Sciatic nerve (tissue), 2 donors: ENCODE data around the gene PMM1. TPM values are rescaled to one million over a fixed set of nuclear protein-coding genes. Genes with fewer than 3 reads are reported as not detected.
A peak's percentile ranks its signal among the peaks of the same experiment; 100 is the strongest.
"Not testable (repeated sequence)": the region's sequence is repeated elsewhere in the genome, so short reads cannot be mapped to it uniquely, and the experiment has no call there.

Experiments used
- ATAC-seq: fragments of 200-7000 bp; cut with Tn5 transposase; one replicate; pipeline ENCODE4 v1.9.1; 2020; ENCODE audit warnings: mild to moderate bottlenecking, moderate library complexity
- DNase-seq: peaks from one replicate; pipeline ENCODE4 v3.0.0-alpha.2; 2020; ENCODE audit warnings: low spot score
- intact Hi-C: fragments of 100-400 bp; cut with DNase I; formaldehyde crosslinking; loops from one replicate; pipeline ENCODE4 v1.14.2; 2022
- total RNA-seq: library from RNA; stranded (reverse); fragmentation: NEBNext Ultra II Directional; extraction: Animal tissue kit (Norgen Biotek cat#: 25700); gene quantifications from one replicate; pipeline ENCODE4 v1.2.1, GENCODE V29; 2021
- donor health status: DM: no; HTN: no; CAD: no.
- donor health status: DM: no; HTN: no; CAD: no.

Gene PMM1
- 28.4 TPM for total RNA-seq

- peak; percentile 99 for ATAC-seq
- DNase-seq: peak; percentile 100
- intact Hi-C loops: loop anchor here (10.0 kb wide), 1 partner anchor 55 kb away; no protein-coding TSS in a partner anchor
Measured at GRCh38 chr22:41589391-41590241, at the start of gene PMM1. PMM1 (minus strand) TSS chr22:41589840; CDS start chr22:41589805, 35 bp downstream.

GRCh38 chr22:41638748-41639147 lies 49.1 kb upstream of the PMM1 start:
- ATAC-seq: no peak

GRCh38 chr22:41638124-41638523 lies 48.5 kb upstream of the PMM1 start:
- ATAC-seq: no peak
- intact Hi-C loops: no loop called here
- DNase-seq: no peak

More at GRCh38 chr22:41638748-41639147, 49.1 kb upstream of the PMM1 start:
- no peak for DNase-seq
- intact Hi-C loops: no loop called here

GRCh38 chr22:41637623-41638022 lies 48.0 kb upstream of the PMM1 start:
- ATAC-seq, DNase-seq, intact Hi-C loops: not testable (repeated sequence)

GRCh38 chr22:41636467-41636866 lies 46.8 kb upstream of the PMM1 start:
- ATAC-seq: peak; percentile 34
- intact Hi-C loops: no loop called here
- DNase-seq: no peak

- ATAC-seq, DNase-seq, intact Hi-C loops: not testable (repeated sequence)
Measured at GRCh38 chr22:41634610-41635009, 45.0 kb upstream of the PMM1 start.

- DNase-seq, ATAC-seq, intact Hi-C loops: not testable (repeated sequence)
Measured at GRCh38 chr22:41631615-41632014, 42.0 kb upstream of the PMM1 start.

- DNase-seq, intact Hi-C loops, ATAC-seq: not testable (repeated sequence)
Measured at GRCh38 chr22:41631115-41631514, 41.5 kb upstream of the PMM1 start.

- no peak for DNase-seq
- intact Hi-C loops: no loop called here
- ATAC-seq: no peak
Measured at GRCh38 chr22:41625577-41625976, 35.9 kb upstream of the PMM1 start.

- intact Hi-C loops: no loop called here
- no peak for ATAC-seq
- DNase-seq: no peak
Measured at GRCh38 chr22:41621911-41622179, 32.2 kb upstream of the PMM1 start.

GRCh38 chr22:41621099-41621910 lies 31.7 kb upstream of the PMM1 start, which contains the start of gene XRCC6:
XRCC6 (plus strand) TSS chr22:41621295; CDS start chr22:41622005, 710 bp downstream.
- DNase-seq (peak; percentile 100), ATAC-seq (peak; percentile 99)
- intact Hi-C loops: no loop called here

GRCh38 chr22:41620589-41621098 lies 31.0 kb upstream of the PMM1 start, which contains the start of gene DESI1:
DESI1 (minus strand) TSS chr22:41621043; CDS start chr22:41620839, 204 bp downstream.
- ATAC-seq: no peak
- intact Hi-C loops: no loop called here
- no peak for DNase-seq

GRCh38 chr22:41619979-41620588 lies 30.4 kb upstream of the PMM1 start:
- intact Hi-C loops: no loop called here
- DNase-seq: peak; percentile 68
- peak; percentile 5 for ATAC-seq

- ATAC-seq (no peak), DNase-seq (no peak)
- intact Hi-C loops: no loop called here
Measured at GRCh38 chr22:41613456-41613855, 23.8 kb upstream of the PMM1 start.

GRCh38 chr22:41612603-41613306 lies 23.1 kb upstream of the PMM1 start:
- ATAC-seq (no peak), DNase-seq (no peak)
- intact Hi-C loops: no loop called here

GRCh38 chr22:41608386-41608785 lies 18.7 kb upstream of the PMM1 start:
- intact Hi-C loops: no loop called here
- DNase-seq: no peak
- no peak for ATAC-seq

- no peak for ATAC-seq
- intact Hi-C loops: no loop called here
- no peak for DNase-seq
Measured at GRCh38 chr22:41603873-41604332, 14.3 kb upstream of the PMM1 start.

GRCh38 chr22:41600976-41601375 lies 11.3 kb upstream of the PMM1 start:
- no peak for DNase-seq
- intact Hi-C loops: no loop called here
- no peak for ATAC-seq
